ENCODE data around the gene TMCC1.

The TMCC1 gene

DNA sequence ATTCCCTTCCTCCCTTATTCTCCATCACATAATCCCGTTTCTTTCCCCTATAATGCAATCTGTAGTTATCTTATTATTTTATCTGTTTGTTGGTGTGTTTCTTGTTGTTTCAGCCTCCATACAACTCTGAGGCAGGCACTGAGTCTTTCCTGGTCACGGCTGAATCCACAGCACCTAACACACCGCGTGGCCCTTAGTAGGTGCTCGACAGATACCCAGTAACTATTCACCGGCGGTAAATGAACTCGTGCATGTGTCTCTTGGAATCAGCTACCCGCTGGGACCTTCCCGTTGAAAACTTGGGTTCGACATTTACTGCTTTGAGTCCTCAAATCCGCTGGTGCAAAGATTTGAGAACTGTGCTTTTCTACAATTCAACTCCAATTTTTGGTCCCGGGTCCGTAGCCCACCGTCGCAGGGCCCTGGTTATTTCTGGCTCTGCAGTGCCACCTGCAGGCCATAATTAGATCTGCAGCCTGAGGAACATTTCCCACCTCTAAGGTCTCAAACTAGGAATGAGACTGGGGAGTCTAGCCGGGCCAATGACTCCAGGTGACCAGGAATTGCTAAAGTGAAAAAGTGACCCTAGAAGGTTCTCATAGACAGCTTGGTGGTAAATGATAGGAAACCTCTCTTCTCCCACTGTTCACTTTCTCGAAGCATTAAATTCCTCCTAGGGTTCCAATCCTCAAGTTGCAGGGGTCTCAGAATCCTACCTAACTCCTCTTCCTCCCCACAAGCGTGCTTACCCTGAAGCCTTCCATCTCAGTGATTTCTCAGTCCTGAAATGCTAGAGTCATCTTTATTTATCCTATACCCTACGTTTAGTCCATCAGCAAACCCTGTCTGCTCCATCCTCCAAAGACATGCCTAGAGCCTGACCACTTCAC, 41.0 kb upstream of the TMCC1 start:
- peak; percentile 38 for DNase-seq (ENCODE audit: low read depth)
- TF ChIP-seq, protein P1, sequence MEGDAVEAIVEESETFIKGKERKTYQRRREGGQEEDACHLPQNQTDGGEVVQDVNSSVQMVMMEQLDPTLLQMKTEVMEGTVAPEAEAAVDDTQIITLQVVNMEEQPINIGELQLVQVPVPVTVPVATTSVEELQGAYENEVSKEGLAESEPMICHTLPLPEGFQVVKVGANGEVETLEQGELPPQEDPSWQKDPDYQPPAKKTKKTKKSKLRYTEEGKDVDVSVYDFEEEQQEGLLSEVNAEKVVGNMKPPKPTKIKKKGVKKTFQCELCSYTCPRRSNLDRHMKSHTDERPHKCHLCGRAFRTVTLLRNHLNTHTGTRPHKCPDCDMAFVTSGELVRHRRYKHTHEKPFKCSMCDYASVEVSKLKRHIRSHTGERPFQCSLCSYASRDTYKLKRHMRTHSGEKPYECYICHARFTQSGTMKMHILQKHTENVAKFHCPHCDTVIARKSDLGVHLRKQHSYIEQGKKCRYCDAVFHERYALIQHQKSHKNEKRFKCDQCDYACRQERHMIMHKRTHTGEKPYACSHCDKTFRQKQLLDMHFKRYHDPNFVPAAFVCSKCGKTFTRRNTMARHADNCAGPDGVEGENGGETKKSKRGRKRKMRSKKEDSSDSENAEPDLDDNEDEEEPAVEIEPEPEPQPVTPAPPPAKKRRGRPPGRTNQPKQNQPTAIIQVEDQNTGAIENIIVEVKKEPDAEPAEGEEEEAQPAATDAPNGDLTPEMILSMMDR (conservative IDR thresholded peaks at IDR 0.05; ENCODE audit: low read depth, low read length) = peak; percentile 92
- peak overlapping the region; percentile 14 for H3K4me3 ChIP-seq (ENCODE audit: low read depth, low read length)

- TF ChIP-seq, protein P1 (conservative IDR thresholded peaks at IDR 0.05; ENCODE audit: low read depth, low read length) = no peak
- no peak overlapping the region for H3K4me3 ChIP-seq (ENCODE audit: low read depth, low read length)
- DNase-seq (ENCODE audit: low read depth) = no peak
Measured at GRCh38 chr3:129933471-129933870, 40.0 kb upstream of the TMCC1 start.

DNA sequence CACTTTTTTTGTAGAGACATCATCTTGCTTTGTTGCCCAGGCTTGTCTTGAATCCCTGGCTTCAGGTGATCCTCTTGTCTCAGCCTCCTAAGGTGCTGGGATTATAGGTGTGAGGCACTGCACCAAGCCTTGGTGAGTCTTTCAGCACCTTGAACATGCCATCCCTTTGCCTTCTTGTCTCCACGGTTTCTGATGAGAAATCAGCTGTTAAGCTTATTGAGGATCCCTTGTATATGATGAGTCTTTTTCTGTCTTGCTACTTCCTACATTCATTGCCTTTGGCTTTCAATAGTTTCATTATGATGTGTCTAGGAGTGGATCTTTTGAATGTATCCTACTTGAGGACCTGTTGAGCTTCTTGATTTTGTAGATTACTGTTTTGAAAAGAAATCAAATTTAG, 35.9 kb upstream of the TMCC1 start:
- no peak overlapping the region for H3K4me3 ChIP-seq (ENCODE audit: low read depth, low read length)
- DNase-seq (ENCODE audit: low read depth) = no peak
- TF ChIP-seq, protein P1 (conservative IDR thresholded peaks at IDR 0.05; ENCODE audit: low read depth, low read length) = no peak

- no peak for DNase-seq (ENCODE audit: low read depth)
- TF ChIP-seq, protein P1 (conservative IDR thresholded peaks at IDR 0.05; ENCODE audit: low read depth, low read length) = no peak
- H3K4me3 ChIP-seq (ENCODE audit: low read depth, low read length) = no peak overlapping the region
Measured at GRCh38 chr3:129927072-129927471, 33.6 kb upstream of the TMCC1 start.

GRCh38 chr3:129919806-129920205, 26.3 kb upstream of the TMCC1 start:
- DNase-seq (ENCODE audit: low read depth) = no peak
- no peak overlapping the region for H3K4me3 ChIP-seq (ENCODE audit: low read depth, low read length)
- TF ChIP-seq, protein P1 (conservative IDR thresholded peaks at IDR 0.05; ENCODE audit: low read depth, low read length) = no peak

- DNase-seq (ENCODE audit: low read depth) = no peak
- TF ChIP-seq, protein P1 (conservative IDR thresholded peaks at IDR 0.05; ENCODE audit: low read depth, low read length) = no peak
- no peak overlapping the region for H3K4me3 ChIP-seq (ENCODE audit: low read depth, low read length)
Measured at GRCh38 chr3:129919357-129919756, 25.8 kb upstream of the TMCC1 start.

GRCh38 chr3:129918461-129918860, 24.9 kb upstream of the TMCC1 start:
- no peak for DNase-seq (ENCODE audit: low read depth)
- no peak overlapping the region for H3K4me3 ChIP-seq (ENCODE audit: low read depth, low read length)
- TF ChIP-seq, protein P1 (conservative IDR thresholded peaks at IDR 0.05; ENCODE audit: low read depth, low read length) = no peak

Data from choroid plexus epithelial cell (primary cell).